EL (cell line): ENCODE data around the gene SEPTIN6.
"Not testable (repeated sequence)": the region's sequence is repeated elsewhere in the genome, so short reads cannot be mapped to it uniquely, and the experiment has no call there.

Source experiments
- DNase-seq: peaks from one replicate; pipeline ENCODE4 v3.0.0-alpha.2; 2016

SEPTIN6 gene

GRCh38 chrX:119690921-119691716, 1.8 kb downstream of the SEPTIN6 start:
- peak; percentile 62 for DNase-seq

DNA sequence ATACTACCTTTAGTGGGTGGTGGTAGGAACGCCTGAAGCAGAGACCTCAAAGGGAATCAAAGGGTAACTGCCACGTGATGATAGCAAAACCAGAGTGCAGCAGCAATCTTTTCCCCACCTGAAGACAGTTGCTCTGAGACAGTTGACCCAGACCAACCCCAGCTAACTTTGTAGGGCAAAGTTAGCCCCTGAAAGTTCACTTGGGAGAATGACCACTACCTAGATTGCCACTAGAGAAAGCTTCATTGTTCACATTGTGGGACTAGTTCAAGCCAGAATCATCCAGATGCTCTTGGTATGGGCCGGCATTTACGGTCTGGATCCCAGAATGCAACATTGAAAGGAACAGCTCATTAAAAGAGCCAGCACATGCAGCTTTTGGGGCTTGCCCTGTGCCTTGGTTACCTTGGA, 4.1 kb downstream of the SEPTIN6 start:
- DNase-seq = no peak

- peak; percentile 36 for DNase-seq
Measured at GRCh38 chrX:119687661-119688413, 5.1 kb downstream of the SEPTIN6 start.

GRCh38 chrX:119686087-119686691, 6.8 kb downstream of the SEPTIN6 start:
- peak; percentile 36 for DNase-seq

DNA sequence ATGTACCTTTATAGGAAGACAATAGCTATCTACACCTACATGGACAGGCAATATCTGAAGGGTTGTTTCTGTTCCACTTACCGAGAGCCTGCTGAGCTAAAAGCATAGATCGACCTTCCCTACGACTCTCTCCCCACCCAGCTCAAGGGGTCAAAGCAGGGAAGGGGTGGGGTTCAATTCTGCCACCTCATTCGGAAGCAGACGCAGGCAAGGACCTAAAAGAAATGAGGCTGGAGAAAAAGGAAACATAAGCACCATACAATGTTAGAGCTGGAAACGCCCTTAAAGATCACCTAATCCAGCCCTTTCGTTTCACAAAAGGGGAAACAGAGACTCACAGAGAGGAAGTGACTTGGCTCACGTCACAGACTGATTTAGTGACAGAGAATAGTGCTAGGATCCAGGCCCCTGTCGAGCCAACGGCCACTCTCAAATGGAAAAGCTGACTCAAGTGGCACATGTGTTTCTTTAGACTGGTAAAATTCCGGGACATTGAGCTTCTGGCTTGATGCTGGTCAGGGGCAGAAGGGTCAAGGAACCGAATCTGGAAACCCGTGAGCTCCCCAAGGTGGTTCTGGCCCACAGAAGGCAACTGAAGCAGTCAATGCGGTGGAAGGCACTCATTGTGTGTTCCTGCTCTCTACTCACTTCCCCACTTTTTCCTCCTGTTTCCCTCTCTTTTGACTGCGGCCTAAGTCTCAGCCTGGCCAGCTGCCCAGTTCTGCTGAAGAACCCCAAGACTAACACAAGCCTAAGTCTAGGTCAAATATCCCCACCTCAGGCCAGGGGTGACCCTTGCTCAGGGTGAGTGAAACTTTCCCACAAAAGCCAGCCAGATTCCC, 7.5 kb downstream of the SEPTIN6 start:
- no peak for DNase-seq

DNA sequence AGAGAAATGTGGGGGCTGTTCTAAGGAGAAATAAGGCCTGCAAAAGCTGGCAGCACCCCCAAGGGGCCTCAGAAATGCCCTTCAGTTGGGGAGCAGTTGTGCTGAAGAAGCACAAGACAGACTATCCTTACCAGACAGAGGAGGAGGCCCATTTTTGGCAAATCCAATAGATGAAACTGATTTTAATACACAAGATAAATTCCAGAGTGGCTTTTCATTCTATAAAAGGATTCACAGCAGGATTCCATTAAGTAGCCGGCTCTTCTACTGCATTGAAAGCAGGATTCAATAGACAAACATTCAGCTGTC, 8.1 kb downstream of the SEPTIN6 start:
- no peak for DNase-seq

- DNase-seq = not testable (repeated sequence)
Measured at GRCh38 chrX:119684312-119684711, 8.7 kb downstream of the SEPTIN6 start.

GRCh38 chrX:119682019-119682989, 10.7 kb downstream of the SEPTIN6 start:
- no peak for DNase-seq

DNA sequence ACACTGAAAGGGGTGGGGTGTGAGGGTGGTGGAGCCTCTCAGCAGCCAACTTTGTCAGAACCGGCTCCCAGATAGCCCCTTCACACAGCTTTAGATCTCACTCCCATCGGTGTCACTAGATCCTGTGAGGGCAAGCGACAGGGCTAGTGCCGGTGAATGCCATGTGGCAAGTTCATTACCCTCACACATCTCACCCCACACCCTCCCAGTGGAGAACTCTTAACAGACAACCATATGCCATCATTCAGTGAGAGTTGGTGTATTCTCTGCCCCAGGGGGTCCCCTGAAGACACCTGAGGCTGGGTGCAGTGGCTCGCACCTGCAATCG, 15.3 kb downstream of the SEPTIN6 start:
- no peak for DNase-seq

DNA sequence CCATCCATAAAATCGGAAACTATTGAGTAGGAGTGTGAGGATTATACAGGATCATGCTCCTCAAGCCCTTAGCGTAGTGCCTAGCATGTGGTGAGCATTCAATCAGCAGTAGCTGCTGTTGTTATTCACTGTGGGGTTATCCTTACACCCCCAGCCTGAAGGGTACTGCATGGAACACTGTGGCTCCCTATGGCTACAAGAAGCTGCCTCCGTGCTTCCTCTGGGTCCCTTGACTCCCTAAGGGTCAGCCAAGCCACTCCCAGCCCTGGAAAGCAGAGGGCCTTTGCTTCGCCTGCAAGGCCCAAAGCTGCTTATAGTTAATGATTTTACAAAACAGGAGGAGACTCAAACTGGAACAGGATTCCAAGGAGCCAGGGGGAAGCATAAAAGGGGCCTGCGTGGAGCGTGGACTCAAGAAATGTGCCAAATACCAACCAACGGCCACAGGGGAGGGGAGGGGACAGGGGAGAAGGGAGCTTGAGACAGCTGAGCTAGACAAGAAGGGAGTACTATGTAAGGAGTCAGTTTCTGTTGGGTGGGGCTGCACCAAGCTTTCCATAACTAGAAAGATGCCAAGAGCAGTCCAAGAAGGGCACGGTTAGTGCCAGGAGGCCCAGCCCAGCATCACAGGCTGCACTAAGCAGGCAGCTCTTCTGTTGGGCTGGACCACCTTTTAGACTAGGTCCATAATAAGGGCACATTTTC, 15.9 kb downstream of the SEPTIN6 start:
- no peak for DNase-seq

- DNase-seq = no peak
Measured at GRCh38 chrX:119673336-119673735, 19.6 kb downstream of the SEPTIN6 start.

DNA sequence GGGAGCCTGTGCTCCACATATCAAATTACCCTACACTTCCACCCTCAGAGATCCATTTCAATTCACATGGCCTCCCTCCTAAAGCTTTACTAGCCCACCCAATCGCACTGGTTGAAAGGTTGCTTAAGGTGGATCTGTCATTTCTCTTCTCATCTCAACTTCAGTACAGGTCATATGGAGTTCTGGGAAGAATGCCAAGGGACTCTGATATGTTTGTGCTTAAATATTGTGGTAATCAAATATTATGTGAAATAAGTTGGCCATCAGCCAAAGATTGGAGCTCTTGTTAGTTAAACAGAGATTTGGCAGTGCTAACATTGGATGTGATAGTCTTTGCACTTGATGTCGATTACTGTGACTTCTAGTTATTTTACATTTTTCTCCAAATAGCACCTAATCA, 20.5 kb downstream of the SEPTIN6 start:
- DNase-seq = no peak

DNA sequence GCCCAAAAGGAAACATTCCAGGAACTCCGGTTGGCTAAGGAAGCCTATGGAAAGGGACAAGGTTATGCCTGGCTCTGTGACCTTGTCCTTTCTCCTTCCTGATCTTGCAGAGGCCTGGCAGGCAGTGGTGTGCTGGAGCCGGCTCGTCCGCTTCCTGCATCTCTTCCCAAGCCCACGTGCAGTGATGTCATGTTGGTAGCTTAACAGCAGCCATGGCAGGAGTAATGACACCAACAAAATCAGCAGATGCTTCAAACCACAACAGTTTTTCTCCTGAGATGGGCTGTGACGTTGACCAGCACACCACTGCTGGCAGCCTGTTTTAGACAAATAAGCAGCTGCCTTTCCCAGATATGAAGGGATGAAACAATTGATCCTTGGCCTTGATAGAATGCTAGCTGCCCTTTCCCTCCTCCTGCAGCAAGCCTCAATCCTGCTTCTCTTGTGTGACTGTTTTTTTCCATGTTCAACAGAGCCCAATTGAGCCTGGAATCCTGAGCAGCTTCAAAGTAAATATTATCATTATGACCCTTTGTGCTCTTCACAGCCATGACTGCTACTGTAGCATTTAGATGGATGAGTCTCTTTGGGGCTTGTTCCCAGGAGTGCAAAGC, 23.4 kb downstream of the SEPTIN6 start:
- DNase-seq = no peak

DNA sequence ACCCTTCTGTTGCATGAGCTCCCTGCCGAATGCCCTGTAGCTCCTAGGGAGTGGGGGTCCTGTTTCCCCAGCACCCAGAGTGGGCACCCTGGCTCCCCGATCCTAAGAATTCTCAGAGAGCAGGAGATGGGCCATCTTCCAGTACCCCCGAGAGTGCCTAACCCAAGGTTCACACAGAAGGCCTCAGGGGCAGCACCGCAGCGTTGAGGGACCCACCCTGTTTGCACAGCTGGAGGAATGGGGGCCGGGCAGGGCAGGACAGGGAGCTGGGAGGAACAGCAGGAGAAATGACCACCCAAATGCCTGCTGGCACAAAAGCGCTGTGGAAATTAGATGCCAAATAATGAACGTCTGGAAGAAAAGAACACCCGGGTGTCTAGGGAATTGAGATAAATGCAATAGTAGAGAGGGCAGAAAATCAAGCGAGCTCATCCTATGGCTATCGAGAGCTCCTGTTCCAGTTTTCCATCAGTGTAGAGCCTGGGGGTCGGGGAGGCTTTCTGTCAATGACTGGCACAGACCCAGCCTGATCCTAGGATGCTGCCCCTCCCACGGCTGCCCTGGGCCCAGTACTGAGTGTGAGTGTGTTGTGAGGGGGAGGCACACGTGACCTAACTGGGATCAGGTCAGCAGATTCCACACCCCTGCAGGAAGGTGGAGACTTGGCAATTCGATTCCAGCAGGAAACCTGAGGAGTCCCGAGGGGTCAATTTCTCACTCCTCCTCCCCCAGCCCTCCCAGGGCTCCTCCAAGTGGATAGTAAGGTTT, 25.7 kb downstream of the SEPTIN6 start:
- DNase-seq = no peak

GRCh38 chrX:119664877-119665276, 28.1 kb downstream of the SEPTIN6 start:
- not testable (repeated sequence) for DNase-seq

DNA sequence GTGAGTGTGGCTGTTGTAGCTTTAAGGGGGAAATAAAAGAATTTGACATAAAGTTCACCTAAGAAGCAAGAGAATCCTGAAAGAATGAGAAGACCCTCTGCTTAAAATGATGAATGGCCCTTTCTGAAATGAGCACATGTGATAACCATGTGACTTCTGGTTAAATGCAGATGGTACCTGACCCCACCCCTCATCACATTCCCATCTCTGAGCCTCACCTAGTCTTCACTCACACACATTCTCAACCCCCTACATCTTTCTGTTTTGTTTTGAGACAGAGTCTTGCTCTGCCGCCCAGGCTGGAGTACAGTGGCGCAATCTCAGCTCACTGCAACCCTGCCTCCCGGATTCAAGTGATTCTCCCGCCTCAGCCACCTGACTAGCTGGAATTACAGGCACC, 31.5 kb downstream of the SEPTIN6 start:
- no peak for DNase-seq

DNA sequence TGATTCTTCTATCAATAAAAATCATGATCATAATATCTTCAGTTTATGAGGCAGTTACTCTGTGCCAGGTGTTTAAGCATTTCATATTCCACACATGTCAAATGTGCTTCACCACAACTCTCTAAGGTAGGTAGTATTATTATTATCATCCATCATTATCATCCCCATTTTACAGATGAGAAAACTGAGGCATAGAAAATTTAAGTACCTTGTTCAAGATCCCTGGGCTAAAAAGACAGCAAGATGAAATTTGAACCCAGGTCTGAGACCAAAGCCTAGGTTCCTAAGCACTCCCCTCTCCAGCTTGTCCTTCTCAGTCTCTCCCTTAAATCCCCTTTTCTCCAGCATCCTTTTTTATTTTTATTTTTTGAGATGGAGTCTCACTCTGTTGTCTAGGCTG, 33.4 kb downstream of the SEPTIN6 start:
- DNase-seq = no peak

GRCh38 chrX:119655125-119655524, 37.8 kb downstream of the SEPTIN6 start:
- DNase-seq = peak; percentile 78

DNA sequence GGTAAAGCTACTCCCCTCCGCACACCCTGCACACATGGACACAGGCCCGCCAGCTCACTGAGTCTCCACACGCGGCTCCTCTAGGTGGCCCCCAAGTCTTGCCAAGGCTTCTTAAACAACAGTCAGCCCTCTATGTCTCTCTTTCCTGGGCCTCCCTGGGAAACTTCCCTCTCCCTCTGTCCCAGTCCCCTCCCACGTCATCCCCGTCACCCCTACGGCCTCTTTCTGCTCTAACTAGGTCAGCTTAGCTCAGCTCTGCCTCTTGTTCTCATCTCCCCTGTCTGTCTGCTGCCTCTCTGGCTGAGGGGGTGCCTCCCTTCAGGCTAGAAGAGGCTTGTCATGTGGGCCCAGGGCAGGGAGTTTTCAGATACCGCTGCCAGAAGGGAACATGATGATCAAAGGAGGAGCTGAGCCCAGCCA, 38.8 kb downstream of the SEPTIN6 start:
- DNase-seq = no peak

- DNase-seq = no peak
Measured at GRCh38 chrX:119648421-119648775, 44.6 kb downstream of the SEPTIN6 start.
